Measurements from ENCODE around the gene PROSER2.

DNA sequence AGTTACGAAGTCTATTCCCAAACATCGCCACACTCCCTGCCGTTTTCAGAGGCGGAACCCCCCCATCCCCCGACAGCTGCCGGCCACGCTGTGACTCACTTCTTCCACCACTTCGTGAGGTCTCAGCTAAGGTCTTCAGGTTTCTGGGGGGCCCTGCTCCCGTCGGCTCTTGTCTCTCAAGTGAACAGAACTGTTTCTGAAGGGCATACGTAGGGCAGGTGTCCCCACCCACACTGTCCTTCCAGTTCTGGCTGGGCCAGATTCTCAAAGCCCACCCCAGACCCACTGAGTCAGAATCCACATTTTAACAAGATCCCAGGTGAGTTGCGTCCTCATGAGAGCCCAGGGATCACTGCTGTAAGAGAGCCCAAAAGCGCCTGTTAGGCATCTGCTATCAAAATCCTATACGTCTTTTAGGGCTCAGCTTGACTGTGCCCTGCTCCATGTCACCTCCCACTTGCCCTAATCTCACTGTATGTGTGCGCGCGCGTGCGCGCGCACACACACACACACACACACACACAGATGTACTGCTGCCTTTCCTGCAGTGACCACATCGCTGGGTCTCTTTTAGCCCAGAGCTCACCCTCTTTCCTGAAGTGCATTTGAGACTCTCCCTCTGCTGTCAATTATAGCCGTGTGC lies 78.8 kb downstream of the PROSER2 start:
- TF ChIP-seq, protein P1, sequence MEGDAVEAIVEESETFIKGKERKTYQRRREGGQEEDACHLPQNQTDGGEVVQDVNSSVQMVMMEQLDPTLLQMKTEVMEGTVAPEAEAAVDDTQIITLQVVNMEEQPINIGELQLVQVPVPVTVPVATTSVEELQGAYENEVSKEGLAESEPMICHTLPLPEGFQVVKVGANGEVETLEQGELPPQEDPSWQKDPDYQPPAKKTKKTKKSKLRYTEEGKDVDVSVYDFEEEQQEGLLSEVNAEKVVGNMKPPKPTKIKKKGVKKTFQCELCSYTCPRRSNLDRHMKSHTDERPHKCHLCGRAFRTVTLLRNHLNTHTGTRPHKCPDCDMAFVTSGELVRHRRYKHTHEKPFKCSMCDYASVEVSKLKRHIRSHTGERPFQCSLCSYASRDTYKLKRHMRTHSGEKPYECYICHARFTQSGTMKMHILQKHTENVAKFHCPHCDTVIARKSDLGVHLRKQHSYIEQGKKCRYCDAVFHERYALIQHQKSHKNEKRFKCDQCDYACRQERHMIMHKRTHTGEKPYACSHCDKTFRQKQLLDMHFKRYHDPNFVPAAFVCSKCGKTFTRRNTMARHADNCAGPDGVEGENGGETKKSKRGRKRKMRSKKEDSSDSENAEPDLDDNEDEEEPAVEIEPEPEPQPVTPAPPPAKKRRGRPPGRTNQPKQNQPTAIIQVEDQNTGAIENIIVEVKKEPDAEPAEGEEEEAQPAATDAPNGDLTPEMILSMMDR (IDR thresholded peaks at IDR 0.05; ENCODE audit: low read depth, low read length) = no peak
- TF ChIP-seq EZH2phosphoT487 (IDR thresholded peaks at IDR 0.05; ENCODE audit: low read depth) = no peak

Measured in OCI-LY3 (cell line).